A549 (cell line): ENCODE measurements around the gene KCNAB1.

Experiments used
- RFX5 ChIP-seq: fragments of 450-650 bp; IDR thresholded peaks from 2 replicates; pipeline ENCODE4 v1.7.1; 2014; ENCODE audit warnings: antibody characterized with exemption, mild to moderate bottlenecking, moderate library complexity
- ZFP36 ChIP-seq: fragments of 450-650 bp; IDR thresholded peaks from 2 replicates; pipeline ENCODE4 v1.6.1; 2014; ENCODE audit warnings: borderline replicate concordance; ENCODE audit not compliant: partially characterized antibody

GRCh38 chr3:156332304-156332703 is 211.9 kb downstream of the KCNAB1 start:
- TF ChIP-seq ZFP36 (no peak), RFX5 (no peak)
